Lung (tissue), 12 donors: ENCODE data around the gene LMTK3. TPM values are rescaled to one million over a fixed set of nuclear protein-coding genes. Genes with fewer than 3 reads are reported as not detected.

Experiments
- ATAC-seq: fragments of 200-7000 bp; cut with Tn5 transposase; one replicate; pipeline ENCODE4 v1.9.1; 2020; ENCODE audit warnings: moderate number of reproducible peaks; ENCODE audit not compliant: insufficient read depth, low FRiP score
- DNase-seq, 3 donors: peaks; one replicate each; pipeline ENCODE4 v3.0.0-alpha.2; 2013 to 2017
- H3K27ac ChIP-seq, 2 donors: one replicate each; pipeline ENCODE4 v1.5.1; 2013; ENCODE audit warnings: mild to moderate bottlenecking in 2 of 2, moderate library complexity in 2 of 2, control low read depth in 1 of 2, inconsistent platforms in 1 of 2, low read depth in 1 of 2, low read length in 1 of 2
- H3K27me3 ChIP-seq, 3 donors: one replicate each; pipeline ENCODE4 v1.5.1; 2013; ENCODE audit warnings: low read length in 2 of 3; ENCODE audit not compliant: control insufficient read depth in 3 of 3, insufficient read depth in 3 of 3
- H3K36me3 ChIP-seq, 4 donors: one replicate each; pipeline ENCODE4 v1.5.1; 2013; ENCODE audit warnings: low read length in 4 of 4, mild to moderate bottlenecking in 1 of 4, moderate library complexity in 1 of 4; ENCODE audit not compliant: control insufficient read depth in 4 of 4, insufficient read depth in 4 of 4
- H3K4me1 ChIP-seq, 5 donors: one replicate each; pipeline ENCODE4 v1.5.1; 2013; ENCODE audit warnings: low read length in 5 of 5, mild to moderate bottlenecking in 2 of 5, moderate library complexity in 1 of 5; ENCODE audit not compliant: control insufficient read depth in 5 of 5, insufficient read depth in 5 of 5
- H3K4me3 ChIP-seq: one replicate; pipeline ENCODE4 v1.5.1; 2013; ENCODE audit warnings: mild to moderate bottlenecking, control low read depth, moderate library complexity
- H3K9ac ChIP-seq, 2 donors: one replicate each; pipeline ENCODE4 v1.5.1; 2013; ENCODE audit warnings: low read length in 2 of 2, control low read depth in 1 of 2; ENCODE audit not compliant: insufficient read depth in 1 of 2
- H3K9me3 ChIP-seq, 4 donors: one replicate each; pipeline ENCODE4 v1.5.1; 2013; ENCODE audit warnings: low read length in 3 of 4, mild to moderate bottlenecking in 1 of 4, moderate library complexity in 1 of 4; ENCODE audit not compliant: control insufficient read depth in 4 of 4, insufficient read depth in 3 of 4
- WGBS, 2 donors: extraction: QIAGEN DNeasy Blood & Tissue Kit; methylation state at CpG; one replicate each; pipeline ENCODE4 v1.1.7; 2013; 5-methylcytosine and 5-hydroxymethylcytosine counted together
- polyA plus RNA-seq, 2 donors: library from polyadenylated mRNA; stranded (reverse); fragments of 200-250 nt; gene quantifications; one replicate each; pipeline ENCODE4 v1.2.1, GENCODE V29; 2013
- total RNA-seq, 2 donors: library from RNA; depleted of rRNA in 1 of 2; stranded (reverse); fragments of >200 nt in 1 of 2; gene quantifications; one replicate each; pipeline ENCODE4 v1.2.1, GENCODE V29; 2014 to 2021
- TF ChIP-seq, protein P1 (sequence below): IDR thresholded peaks from 2 replicates; pipeline ENCODE4 v1.5.1; 2012; ENCODE audit warnings: mild to moderate bottlenecking; ENCODE audit errors: control extremely low read depth, extremely low read depth
- donor health status: control.
- donor health status: control.
- donor health status: Bipolar disorder and iron deficiency.
- donor health status: healthy.
- donor health status: DM: yes; HTN: yes; CAD: no.

Gene LMTK3
- total and polyA plus RNA-seq, 4 donors = 1.9 to 10.7 (median 4.8) TPM

DNA sequence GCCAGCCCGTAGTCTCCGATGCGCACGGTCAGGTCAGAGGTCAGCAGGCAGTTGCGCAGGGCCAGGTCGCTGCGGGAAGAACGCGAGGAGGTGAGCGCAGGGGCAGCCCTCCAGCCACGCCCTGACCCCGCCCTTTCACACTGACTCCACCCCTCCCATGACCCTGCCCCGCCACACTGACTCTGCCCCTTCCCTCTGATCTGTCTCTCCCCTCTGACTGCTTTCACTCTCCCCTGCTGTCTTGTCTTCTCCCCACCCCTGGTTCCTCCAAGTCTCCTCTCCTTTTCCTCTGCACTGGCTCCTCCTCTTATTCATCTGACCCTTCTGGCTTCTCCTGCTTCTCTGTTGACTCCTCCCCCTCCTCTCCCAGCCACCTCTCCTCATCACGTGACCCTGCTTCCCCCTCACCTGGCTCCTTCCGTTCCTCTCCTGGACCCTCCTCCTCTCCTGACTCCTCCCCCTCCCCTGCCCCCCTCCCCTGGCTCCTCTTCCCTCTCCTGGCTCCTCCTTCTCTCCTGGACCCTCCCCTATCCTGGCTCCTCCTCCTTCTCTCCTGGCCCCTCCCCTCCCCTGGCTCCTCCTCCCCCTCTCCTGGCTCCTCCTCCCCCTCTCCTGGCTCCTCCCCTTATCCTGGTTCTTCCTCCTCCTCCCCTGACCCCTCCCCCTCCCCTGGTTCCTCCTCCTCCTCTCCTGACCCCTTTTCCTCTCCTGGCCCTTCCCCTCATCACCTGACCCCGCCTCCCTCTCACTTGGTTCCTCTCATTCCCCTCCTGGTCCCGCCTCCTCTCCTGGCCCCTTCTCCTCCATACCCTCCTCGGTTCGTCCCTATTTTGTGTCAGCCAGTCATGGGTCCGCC is 9.9 kb downstream of the LMTK3 start:
- peak overlapping the region in 1 of 2 donors; percentile 21 for H3K27ac ChIP-seq
- H3K9ac ChIP-seq = no peak overlapping the region
- H3K9me3 ChIP-seq = peaks cover 0 to 6% (median 0%) of the 10 kb centered on the region in 4 donors
- TF ChIP-seq, protein P1, sequence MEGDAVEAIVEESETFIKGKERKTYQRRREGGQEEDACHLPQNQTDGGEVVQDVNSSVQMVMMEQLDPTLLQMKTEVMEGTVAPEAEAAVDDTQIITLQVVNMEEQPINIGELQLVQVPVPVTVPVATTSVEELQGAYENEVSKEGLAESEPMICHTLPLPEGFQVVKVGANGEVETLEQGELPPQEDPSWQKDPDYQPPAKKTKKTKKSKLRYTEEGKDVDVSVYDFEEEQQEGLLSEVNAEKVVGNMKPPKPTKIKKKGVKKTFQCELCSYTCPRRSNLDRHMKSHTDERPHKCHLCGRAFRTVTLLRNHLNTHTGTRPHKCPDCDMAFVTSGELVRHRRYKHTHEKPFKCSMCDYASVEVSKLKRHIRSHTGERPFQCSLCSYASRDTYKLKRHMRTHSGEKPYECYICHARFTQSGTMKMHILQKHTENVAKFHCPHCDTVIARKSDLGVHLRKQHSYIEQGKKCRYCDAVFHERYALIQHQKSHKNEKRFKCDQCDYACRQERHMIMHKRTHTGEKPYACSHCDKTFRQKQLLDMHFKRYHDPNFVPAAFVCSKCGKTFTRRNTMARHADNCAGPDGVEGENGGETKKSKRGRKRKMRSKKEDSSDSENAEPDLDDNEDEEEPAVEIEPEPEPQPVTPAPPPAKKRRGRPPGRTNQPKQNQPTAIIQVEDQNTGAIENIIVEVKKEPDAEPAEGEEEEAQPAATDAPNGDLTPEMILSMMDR = no peak
- peaks cover 0 to 8% (median 0%) of the 10 kb centered on the region in 5 donors for H3K4me1 ChIP-seq
- 0 to 5% methylated on average over 18 to 20 of the region's 20 CpGs for WGBS, 2 donors
- peak overlapping the region; percentile 38 for H3K4me3 ChIP-seq
- H3K27me3 ChIP-seq = peaks cover 0 to 11% (median 5%) of the 10 kb centered on the region in 3 donors
- DNase-seq (peak; percentile 82 to 91 (median 90)), ATAC-seq (peak; percentile 89)
- H3K36me3 ChIP-seq = no peaks in the 10 kb centered on the region

DNA sequence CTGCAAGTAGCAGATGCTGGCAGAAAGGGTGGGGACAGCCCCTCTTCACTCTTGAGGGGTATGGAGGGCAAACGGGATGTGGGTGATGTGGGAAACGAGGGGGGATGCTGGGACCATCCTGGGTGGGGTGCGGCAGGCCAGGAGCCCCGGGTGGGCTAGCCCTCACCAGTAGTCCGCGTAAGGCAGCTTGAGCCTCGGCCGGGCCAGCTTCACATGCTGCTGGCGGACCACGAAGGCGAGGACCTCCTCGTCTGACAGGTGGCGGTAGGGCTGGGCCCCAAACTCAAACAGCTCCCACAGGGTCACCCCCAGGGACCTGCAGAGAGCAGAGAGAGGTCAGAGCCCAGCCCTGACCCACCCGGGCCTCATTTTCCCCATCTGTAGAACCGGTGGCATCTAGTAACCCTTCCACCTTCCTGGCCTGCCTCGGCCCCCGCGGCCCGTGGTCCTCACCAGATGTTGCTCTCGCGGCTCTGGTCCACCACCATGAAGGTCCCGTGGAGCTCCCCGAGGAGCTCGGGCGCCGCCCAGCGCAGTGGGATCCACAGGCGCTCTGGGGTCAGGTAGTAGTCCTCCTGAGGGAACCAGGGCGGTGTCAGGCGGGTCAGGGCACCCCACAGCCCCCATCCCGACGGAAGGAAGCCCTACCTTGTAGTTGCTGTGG is 10.7 kb downstream of the LMTK3 start:
- TF ChIP-seq, protein P1 = no peak
- Histone ChIP-seq H3K4me3 (peak overlapping the region; percentile 38), H3K4me1 (peaks cover 0 to 8% (median 0%) of the 10 kb centered on the region in 5 donors), H3K27me3 (peaks cover 0 to 11% (median 5%) of the 10 kb centered on the region in 3 donors), H3K9ac (no peak overlapping the region), H3K36me3 (no peaks in the 10 kb centered on the region), H3K27ac (peak overlapping the region in 1 of 2 donors; percentile 24), H3K9me3 (peaks cover 0 to 6% (median 0%) of the 10 kb centered on the region in 4 donors)
- ATAC-seq (no peak), DNase-seq (no peak)
- WGBS, 2 donors = 44 to 53% methylated on average over 32 of the region's 32 CpGs

DNA sequence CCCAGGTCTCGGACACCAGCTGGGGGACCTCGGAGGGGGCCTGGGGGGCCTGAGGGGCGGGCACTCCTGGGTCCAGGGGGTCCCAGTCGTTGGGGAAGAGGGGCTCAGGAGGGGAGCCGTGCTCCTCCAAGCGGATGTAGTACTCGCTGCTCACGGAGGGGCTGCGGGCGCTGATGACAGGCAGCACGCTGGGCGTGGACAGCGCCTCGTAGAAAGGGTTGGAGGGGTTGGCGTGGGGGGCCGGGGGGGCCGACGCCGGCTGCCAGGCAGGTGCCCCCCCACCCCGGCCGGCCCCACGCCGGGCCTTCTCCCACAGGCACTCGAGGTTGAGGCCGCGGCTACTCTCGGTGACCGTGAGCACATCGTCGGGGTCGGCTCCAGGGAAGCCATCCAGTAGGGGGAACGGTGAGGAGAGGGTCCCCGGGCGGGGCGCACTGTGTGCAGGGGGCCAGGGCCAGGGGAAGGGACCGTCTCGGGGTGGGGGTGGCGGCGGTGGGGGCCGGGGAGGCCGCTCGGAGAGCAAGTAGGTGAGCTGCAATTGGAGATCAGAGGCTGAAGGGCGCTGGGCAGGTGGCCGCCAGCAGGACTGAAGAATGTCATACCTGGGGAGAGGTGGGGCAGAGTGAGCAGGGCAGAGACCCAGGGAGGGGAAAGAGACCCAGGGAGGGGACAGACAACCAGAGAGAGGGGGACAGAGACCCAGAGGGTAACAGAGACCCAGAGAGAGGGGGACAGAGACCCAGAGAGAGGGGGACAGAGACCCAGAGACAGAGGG is 12.1 kb downstream of the LMTK3 start:
- ATAC-seq (no peak), DNase-seq (no peak)
- no peak overlapping the region for H3K27ac ChIP-seq
- H3K27me3 ChIP-seq = peaks cover 0 to 14% (median 8%) of the 10 kb centered on the region in 3 donors
- WGBS, 2 donors = 68 to 76% methylated on average over 44 of the region's 44 CpGs
- TF ChIP-seq, protein P1 = no peak
- no peak overlapping the region for H3K9ac ChIP-seq
- peaks cover 0 to 6% (median 0%) of the 10 kb centered on the region in 4 donors for H3K9me3 ChIP-seq
- H3K4me1 ChIP-seq = peaks cover 0 to 12% (median 0%) of the 10 kb centered on the region in 5 donors
- H3K36me3 ChIP-seq = no peaks in the 10 kb centered on the region
- no peak overlapping the region for H3K4me3 ChIP-seq
